Loucy (cell line): ENCODE results near the gene AGPAT3.

Source experiments
- CTCF ChIP-seq: fragments of 200-600 bp; sonication (generic); conservative IDR thresholded peaks from 2 replicates; pipeline ENCODE4 v1.5.1; 2014; ENCODE audit warnings: mild to moderate bottlenecking, antibody characterized with exemption, low read length
- EZH2phosphoT487 ChIP-seq: fragments of 200-600 bp; IDR thresholded peaks from 2 replicates; pipeline ENCODE4 v1.6.1; 2018; ENCODE audit warnings: antibody characterized with exemption, mild to moderate bottlenecking, moderate library complexity, borderline replicate concordance

- TF ChIP-seq CTCF: no peak
- TF ChIP-seq EZH2phosphoT487: no peak
These were observed 39.3 kb downstream of the AGPAT3 start for GRCh38 chr21:43904331-43904781.
